Fibroblast of mammary gland (primary cell): ENCODE measurements around the gene MISP.

ENCODE experiments used
- DNase-seq: peaks from one replicate; pipeline ENCODE4 v3.0.0-alpha.2; 2010; ENCODE audit warnings: low read depth
- H3K4me3 ChIP-seq: 2 replicates; pipeline ENCODE4 v1.5.1; 2011; ENCODE audit warnings: low read depth, mild to moderate bottlenecking, low read length, moderate library complexity; ENCODE audit not compliant: control insufficient read depth
- CTCF ChIP-seq: conservative IDR thresholded peaks from 2 replicates; pipeline ENCODE4 v1.5.1; 2011; ENCODE audit warnings: low read depth, low read length, inconsistent platforms; ENCODE audit not compliant: control insufficient read depth, insufficient read depth

MISP gene

GRCh38 chr19:718991-719512 lies 31.9 kb upstream of the MISP start:
- peak; percentile 37 for DNase-seq
- TF ChIP-seq CTCF, result no peak
- no peak overlapping the region for H3K4me3 ChIP-seq

- H3K4me3 ChIP-seq, result no peak overlapping the region
- TF ChIP-seq CTCF, result no peak
- DNase-seq, result no peak
Observed at GRCh38 chr19:719636-720344, 31.1 kb upstream of the MISP start.

DNA sequence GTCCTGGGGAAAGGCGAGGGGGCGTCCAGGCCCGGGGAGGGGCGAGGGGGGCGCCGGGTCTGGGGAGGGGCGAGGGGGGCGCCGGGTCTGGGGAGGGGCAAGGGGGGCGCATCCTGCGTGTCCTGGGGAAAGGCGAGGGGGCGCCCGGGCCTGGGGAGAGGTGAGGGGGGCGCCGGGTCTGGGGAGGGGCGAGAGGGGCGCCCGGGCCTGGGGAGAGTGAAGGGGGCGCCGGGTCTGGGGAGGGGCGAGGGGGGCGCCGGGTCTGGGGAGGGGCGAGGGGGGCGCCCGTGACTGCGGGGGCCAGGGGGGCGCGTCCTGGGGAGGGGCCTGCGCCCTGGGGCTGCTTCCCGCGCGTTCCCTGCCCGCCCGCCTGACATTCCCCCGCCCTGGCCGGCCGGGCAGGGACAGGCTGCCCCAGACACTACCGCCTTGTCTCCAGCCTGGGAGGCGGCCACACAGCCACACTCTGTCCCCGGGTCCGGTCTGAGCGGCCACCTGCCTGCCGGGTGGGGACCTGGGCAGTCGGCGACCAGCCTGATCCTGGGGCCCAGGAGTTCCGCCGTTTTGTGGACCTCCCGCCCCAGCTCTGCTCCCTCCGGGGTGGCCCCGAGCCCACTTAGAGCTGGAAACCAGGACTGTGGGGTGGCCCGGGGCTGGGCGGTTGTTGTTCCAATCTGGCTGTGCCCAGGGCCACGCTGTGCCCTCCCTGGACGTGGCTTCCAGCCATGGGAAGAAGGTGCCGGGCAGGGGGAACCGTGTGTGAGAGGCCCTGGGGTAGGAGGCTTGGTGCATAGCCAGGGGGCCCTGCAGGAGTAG lies 30.4 kb upstream of the MISP start:
- TF ChIP-seq CTCF, result no peak
- no peak overlapping the region for H3K4me3 ChIP-seq
- DNase-seq, result no peak

GRCh38 chr19:722553-723101 lies 28.3 kb upstream of the MISP start:
- TF ChIP-seq CTCF, result no peak
- DNase-seq, result no peak
- H3K4me3 ChIP-seq, result no peak overlapping the region

DNA sequence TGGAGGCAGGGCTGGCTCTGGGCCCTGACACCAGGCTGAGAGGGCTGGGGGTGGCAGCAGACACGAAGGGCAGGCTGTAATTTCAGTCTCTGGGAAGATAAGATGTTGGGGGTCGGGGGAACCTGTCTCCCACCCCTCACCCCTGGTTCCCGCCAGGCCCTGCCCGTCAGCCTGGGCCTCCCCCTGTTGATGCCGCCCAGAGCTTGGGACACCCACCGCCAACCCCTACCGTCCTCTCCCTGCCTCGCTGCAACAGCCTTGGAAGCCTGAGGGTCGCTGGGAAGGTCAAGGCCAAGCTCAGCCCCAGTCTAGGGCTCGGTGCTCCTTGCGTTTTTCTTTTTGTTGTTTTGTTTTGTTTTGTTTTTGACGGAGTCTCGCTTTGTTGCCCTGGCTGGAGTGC lies 27.7 kb upstream of the MISP start:
- no peak overlapping the region for H3K4me3 ChIP-seq
- TF ChIP-seq CTCF, result no peak
- no peak for DNase-seq

DNA sequence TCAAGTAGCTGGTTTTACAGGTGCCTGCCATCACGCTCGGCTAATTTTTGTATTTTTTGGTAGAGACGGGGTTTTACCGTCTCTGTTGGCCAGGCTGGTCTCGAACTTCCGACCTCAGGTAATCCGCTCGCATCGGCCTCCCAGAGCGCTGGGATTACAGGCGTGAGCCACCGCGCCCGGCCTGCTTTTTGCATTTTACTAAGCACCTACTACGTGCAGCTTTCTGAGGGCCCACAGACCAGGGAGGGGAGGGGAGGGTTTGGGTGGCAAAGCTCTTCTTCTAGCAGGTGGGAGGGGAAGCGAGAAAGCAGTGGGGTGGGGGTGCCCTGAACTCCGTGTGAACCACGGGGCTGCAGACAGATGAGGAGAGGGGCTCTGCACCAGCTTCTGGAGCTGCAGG lies 27.2 kb upstream of the MISP start:
- H3K4me3 ChIP-seq, result no peak overlapping the region
- no peak for TF ChIP-seq CTCF

More for the DNA sequence above, 27.2 kb upstream of the MISP start:
- DNase-seq, result no peak
